GM19351 (cell line): ENCODE measurements around the gene CD37.
"Not testable (repeated sequence)": the region's sequence is repeated elsewhere in the genome, so short reads cannot be mapped to it uniquely, and the experiment has no call there.

Experiments
- ATAC-seq: cut with Tn5 transposase; IDR thresholded peaks from one replicate; pipeline ENCODE4 v1.9.1; 2021; ENCODE audit warnings: mild to moderate bottlenecking, moderate library complexity; ENCODE audit not compliant: unreplicated experiment

Gene CD37

GRCh38 chr19:49335071-49335783, at the start of gene CD37:
CD37 (plus strand) TSS chr19:49335406; CDS start chr19:49335541, 135 bp downstream.
- no peak for ATAC-seq

GRCh38 chr19:49287141-49287770, 48.0 kb upstream of the CD37 start:
- no peak for ATAC-seq

- ATAC-seq: not testable (repeated sequence)
Observed at GRCh38 chr19:49288205-49288604, 47.0 kb upstream of the CD37 start.

- ATAC-seq: not testable (repeated sequence)
Observed at GRCh38 chr19:49289286-49289685, 45.9 kb upstream of the CD37 start.

DNA sequence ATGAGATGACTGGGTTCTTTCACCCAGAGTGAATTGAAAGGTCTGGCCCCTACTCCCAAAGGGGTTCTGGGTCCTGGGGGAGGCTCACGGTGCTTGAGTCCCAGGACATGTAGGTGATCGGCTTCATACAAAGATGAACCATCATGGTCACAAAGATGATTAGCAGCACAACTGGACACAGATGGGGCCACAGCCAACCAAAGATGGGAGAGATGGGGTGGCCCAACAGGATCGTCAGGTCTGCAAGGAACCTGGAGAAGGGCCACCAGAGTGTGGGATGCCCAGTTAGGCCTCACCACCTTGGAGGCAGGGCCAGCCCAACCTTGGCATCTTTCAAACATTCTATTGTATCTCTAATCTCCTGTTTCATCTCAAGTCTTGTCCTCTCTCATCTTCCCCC, 44.7 kb upstream of the CD37 start:
- no peak for ATAC-seq

GRCh38 chr19:49294401-49294800, 40.8 kb upstream of the CD37 start:
- ATAC-seq: no peak

DNA sequence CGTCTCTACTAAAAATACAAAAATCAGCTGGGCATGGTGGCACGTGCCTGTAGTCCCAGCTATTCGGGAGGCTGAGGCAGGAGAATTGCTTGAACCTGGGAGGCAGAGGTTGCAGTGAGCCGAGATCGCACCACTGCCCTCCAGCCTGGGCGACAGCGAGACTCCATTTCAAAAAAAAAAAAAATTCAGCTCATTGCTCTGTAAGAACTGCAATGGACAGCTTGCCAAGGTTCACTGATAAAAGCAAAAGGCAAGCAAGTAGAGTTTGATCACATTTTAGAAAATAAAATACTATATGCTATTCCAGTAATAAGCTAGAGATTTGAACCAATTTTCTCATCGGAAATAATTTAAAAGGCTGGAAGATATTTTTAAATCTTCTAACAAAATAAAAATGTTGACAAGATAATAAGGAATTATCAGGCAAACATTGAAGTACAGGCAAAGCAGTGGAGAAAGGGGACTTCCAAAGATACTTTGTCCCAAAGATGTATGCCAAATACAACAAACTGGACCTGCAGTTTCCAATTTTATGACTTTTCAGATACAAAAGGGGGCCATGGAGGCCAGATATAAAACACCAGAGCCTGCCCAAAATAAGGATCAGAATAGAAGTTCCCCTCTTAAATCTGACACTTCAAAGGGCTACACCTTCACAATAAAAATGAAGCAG, 39.9 kb upstream of the CD37 start:
- ATAC-seq: no peak

GRCh38 chr19:49297403-49297802, 37.8 kb upstream of the CD37 start:
- ATAC-seq: no peak

DNA sequence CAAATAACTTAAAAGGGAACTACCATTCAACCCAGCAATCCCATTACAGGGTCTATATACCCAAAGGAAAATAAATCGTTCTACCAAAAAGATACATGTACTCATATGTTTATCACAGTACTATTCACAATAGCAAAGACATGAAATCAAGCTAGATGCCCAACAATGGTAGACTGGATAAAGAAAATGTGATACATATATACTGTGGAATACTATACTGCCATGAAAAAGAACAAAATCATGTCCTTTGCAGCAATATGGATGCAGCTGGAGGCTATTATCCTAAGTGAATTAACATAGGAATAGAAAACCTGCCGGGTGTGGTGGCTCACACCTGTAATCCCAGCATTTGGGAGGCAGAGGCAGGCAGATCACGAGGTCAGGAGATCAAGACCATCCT, 36.6 kb upstream of the CD37 start:
- not testable (repeated sequence) for ATAC-seq

GRCh38 chr19:49301165-49301865, 33.9 kb upstream of the CD37 start:
- ATAC-seq: no peak

- no peak for ATAC-seq
Observed at GRCh38 chr19:49301866-49302252, 33.3 kb upstream of the CD37 start.

- not testable (repeated sequence) for ATAC-seq
Observed at GRCh38 chr19:49306734-49307133, 28.5 kb upstream of the CD37 start.

DNA sequence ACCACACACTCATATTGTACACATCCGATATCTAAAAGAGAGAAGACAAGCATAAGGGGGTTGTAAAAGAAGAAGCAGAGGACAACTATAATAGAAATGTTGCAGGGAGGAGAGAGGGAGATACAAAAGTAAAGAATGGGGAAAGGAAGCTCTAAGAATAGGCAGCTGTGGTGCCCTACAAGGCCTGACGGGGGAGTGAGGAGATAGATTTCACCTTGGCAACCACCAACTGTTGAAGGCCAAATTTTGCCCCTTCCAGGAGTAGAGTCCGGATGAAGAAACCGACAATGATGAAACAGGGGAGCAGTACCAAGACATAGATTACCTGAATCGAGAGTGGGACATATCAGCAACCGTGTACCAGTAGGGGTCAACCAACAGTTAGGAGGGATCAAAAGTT, 26.1 kb upstream of the CD37 start:
- no peak for ATAC-seq

- ATAC-seq: no peak
Observed at GRCh38 chr19:49315111-49315510, 20.1 kb upstream of the CD37 start.

DNA sequence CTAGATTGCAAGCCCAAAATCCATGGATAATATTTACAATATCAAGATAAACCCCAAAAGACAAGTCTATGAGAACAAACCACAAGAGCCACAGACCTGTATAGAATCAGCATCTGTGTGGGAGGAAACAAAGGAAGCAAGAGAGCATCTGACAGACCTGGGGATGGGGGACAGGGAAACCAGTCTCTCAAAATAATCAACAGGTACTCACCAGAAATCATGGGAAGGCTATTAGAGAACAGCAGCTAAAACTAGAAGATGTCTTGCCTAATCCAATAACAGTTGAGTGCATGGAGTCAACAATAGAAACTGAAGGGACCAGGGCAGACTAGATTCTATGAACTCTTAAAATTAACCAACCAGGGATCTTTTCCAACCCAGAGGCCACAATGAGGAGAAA, 18.9 kb upstream of the CD37 start:
- no peak for ATAC-seq

GRCh38 chr19:49318296-49318695, 16.9 kb upstream of the CD37 start:
- no peak for ATAC-seq

- ATAC-seq: no peak
Observed at GRCh38 chr19:49324801-49325576, 10.2 kb upstream of the CD37 start, which contains the start of gene SLC6A16. SLC6A16 (minus strand) TSS chr19:49325191; CDS start chr19:49311347, 13,844 bp downstream.

GRCh38 chr19:49325756-49326155, 9.4 kb upstream of the CD37 start:
- not testable (repeated sequence) for ATAC-seq

DNA sequence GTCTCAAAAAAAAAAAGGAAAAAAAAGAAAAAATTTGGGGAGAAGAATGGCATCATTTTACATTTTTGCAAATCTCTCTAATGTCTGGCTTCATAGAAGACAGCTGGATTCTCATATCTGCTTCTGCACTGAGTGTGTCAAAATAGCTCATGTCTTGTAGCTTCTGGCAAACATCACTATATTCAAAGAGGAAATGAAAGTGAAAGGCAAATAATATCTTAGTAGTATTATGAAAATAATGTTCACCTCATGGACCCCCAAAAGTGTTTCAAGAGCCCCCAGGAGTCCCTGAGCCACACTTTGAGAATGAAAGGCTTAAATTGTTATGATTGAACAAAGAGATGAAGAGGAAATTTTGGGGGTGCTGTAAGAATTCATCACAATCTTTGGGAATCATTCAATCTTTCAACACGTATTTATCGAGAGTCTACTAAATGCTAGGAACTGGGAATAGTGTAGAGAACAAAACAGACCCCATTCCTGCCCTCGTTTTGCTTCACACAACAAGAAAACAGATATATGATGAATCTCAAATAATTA, 9.0 kb upstream of the CD37 start:
- no peak for ATAC-seq

GRCh38 chr19:49327878-49328544, 7.2 kb upstream of the CD37 start:
- no peak for ATAC-seq
